LoVo (cell line): ENCODE measurements around the gene FAM234A.
A peak's percentile ranks its signal among the peaks of the same experiment; 100 is the strongest.
"Not testable (repeated sequence)": the region's sequence is repeated elsewhere in the genome, so short reads cannot be mapped to it uniquely, and the experiment has no call there.

ENCODE experiments used
- DNase-seq: peaks from one replicate; pipeline ENCODE4 v3.0.0-alpha.2; 2016; ENCODE audit warnings: low spot score

Gene FAM234A

GRCh38 chr16:265711-266110, 31.1 kb downstream of the FAM234A start:
- DNase-seq, result no peak

- DNase-seq, result no peak
Observed at GRCh38 chr16:266258-267164, 31.9 kb downstream of the FAM234A start.

GRCh38 chr16:267562-267961, 32.9 kb downstream of the FAM234A start:
- not testable (repeated sequence) for DNase-seq

- peak; percentile 25 for DNase-seq
Observed at GRCh38 chr16:268141-269053, 33.8 kb downstream of the FAM234A start.

GRCh38 chr16:269061-269796, 34.6 kb downstream of the FAM234A start:
- no peak for DNase-seq

GRCh38 chr16:270381-271255, 36.0 kb downstream of the FAM234A start:
- no peak for DNase-seq

- DNase-seq, result no peak
Observed at GRCh38 chr16:272633-273546, 38.3 kb downstream of the FAM234A start.

GRCh38 chr16:273547-274421, 39.2 kb downstream of the FAM234A start:
- peak; percentile 46 for DNase-seq

- DNase-seq, result no peak
Observed at GRCh38 chr16:275041-275641, 40.5 kb downstream of the FAM234A start.

- peak; percentile 22 for DNase-seq
Observed at GRCh38 chr16:275786-276232, 41.2 kb downstream of the FAM234A start, which contains the start of gene RGS11. Gene RGS11 (minus strand): TSS chr16:275944. CDS start chr16:275911, 33 bp downstream.

- no peak for DNase-seq
Observed at GRCh38 chr16:276426-277077, 41.9 kb downstream of the FAM234A start.

- DNase-seq, result no peak
Observed at GRCh38 chr16:278863-279366, 44.3 kb downstream of the FAM234A start.

- no peak for DNase-seq
Observed at GRCh38 chr16:279531-279930, 44.9 kb downstream of the FAM234A start.

GRCh38 chr16:280005-280460, 45.4 kb downstream of the FAM234A start:
- no peak for DNase-seq

GRCh38 chr16:280552-280951, 45.9 kb downstream of the FAM234A start, which contains the start of gene ARHGDIG:
Gene ARHGDIG (plus strand): TSS chr16:280591. CDS start chr16:280681, 90 bp downstream.
- DNase-seq, result no peak

- DNase-seq, result no peak
Observed at GRCh38 chr16:280991-281659, 46.5 kb downstream of the FAM234A start.
